Measurements from ENCODE around the gene GSTA2. TPM values are rescaled to one million over a fixed set of nuclear protein-coding genes. Genes with fewer than 3 reads are reported as not detected.

The GSTA2 gene
- total and polyA plus RNA-seq, 2 of the 13 experiments (the other 11 are each of a cell fraction or from before 2014, with no cell fraction given), result 0.75 to 13.7 TPM

GRCh38 chr6:52731719-52732118 lies 31.6 kb downstream of the GSTA2 start:
- 84% methylated on average over 6 of the region's 6 CpGs for WGBS (ENCODE audit: low lambda C conversion rate)
- no peak overlapping the region for H3K4me3 ChIP-seq (replicated peaks in 1 of 3; ENCODE audit: insufficient read depth in 1 of 3, low read depth in 2 of 3, low read length in 3 of 3)
- POLR2A ChIA-PET, result no interaction called here
- TF ChIP-seq FLYWCH1 (CRISPR knock-in tag; IDR thresholded peaks at IDR 0.05) (no peak), MTF2 (CRISPR knock-in tag; IDR thresholded peaks at IDR 0.05; ENCODE audit: borderline replicate concordance) (no peak), ZNF777 (CRISPR knock-in tag; IDR thresholded peaks at IDR 0.05) (no peak), DZIP1 (CRISPR knock-in tag; IDR thresholded peaks at IDR 0.05) (no peak), MAF1 (CRISPR knock-in tag; IDR thresholded peaks at IDR 0.05; ENCODE audit: borderline replicate concordance) (no peak), ZEB1 (IDR thresholded peaks at IDR 0.05; ENCODE audit: insufficient replicate concordance, low read depth) (no peak), ZNF138 (CRISPR knock-in tag; IDR thresholded peaks at IDR 0.05; ENCODE audit: low read depth) (no peak), JUN (CRISPR knock-in tag; IDR thresholded peaks at IDR 0.05) (no peak)
- FAIRE-seq, result no peak
- H2AFZ ChIP-seq (ENCODE audit: low read length), result no peak overlapping the region
- in situ Hi-C loops (cut with HindIII; ENCODE audit: extremely low pct_ligation_motif_present, low pct_unique_long_range_greater_than_20kb), result no loop called here
- DNase-seq (ENCODE audit: low spot score), result no peak
- no peaks in the 10 kb centered on the region for H3K27me3 ChIP-seq (ENCODE audit: control insufficient read depth in 1 of 2, insufficient read depth in 2 of 2, low read length in 2 of 2)
- no TSS peak for BruUV-seq (replicated peaks)
- intact Hi-C loops (cut with micrococcal nuclease; ENCODE audit: unreplicated experiment), result no loop called here
- no peak for ATAC-seq
- H3K4me1 ChIP-seq (ENCODE audit: insufficient read depth, low read length), result peaks cover 53% of the 10 kb centered on the region
- H3K9ac ChIP-seq (ENCODE audit: insufficient read depth, low read depth, low read length), result no peak overlapping the region
- no peaks in the 10 kb centered on the region for H4K20me1 ChIP-seq (ENCODE audit: insufficient read depth, low read length)
- CTCF ChIA-PET (ENCODE audit: low intra/inter-chr PET ratio, low total read pairs), result no interaction called here
- H3K4me2 ChIP-seq (ENCODE audit: low read depth, low read length), result no peak overlapping the region
- no peaks in the 10 kb centered on the region for H3K36me3 ChIP-seq (replicated peaks in 1 of 2; ENCODE audit: control insufficient read depth in 1 of 2, insufficient read depth in 2 of 2, low read length in 2 of 2)
- no peak overlapping the region for H3K27ac ChIP-seq (ENCODE audit: extremely low read length, insufficient read depth, low read length)
- no peaks in the 10 kb centered on the region for H3K9me3 ChIP-seq (ENCODE audit: low read length)
- no peaks in the 10 kb centered on the region for H3K79me2 ChIP-seq (ENCODE audit: insufficient read depth, low read length)
